Subcutaneous abdominal adipose tissue (tissue), 5 donors: ENCODE data around the gene NDUFB7.
"Not testable (repeated sequence)": the region's sequence is repeated elsewhere in the genome, so short reads cannot be mapped to it uniquely, and the experiment has no call there.

Experiments used
- H3K27ac ChIP-seq: one replicate; pipeline ENCODE4 v1.7.0; 2013; ENCODE audit warnings: low read depth, mild to moderate bottlenecking, inconsistent platforms, low read length, moderate library complexity
- H3K27me3 ChIP-seq, 5 donors: one replicate each; pipeline ENCODE4 v1.7.0; 2013; ENCODE audit warnings: low read length in 5 of 5, inconsistent platforms in 1 of 5; ENCODE audit not compliant: control insufficient read depth in 5 of 5, insufficient read depth in 4 of 5
- H3K36me3 ChIP-seq, 5 donors: one replicate each; pipeline ENCODE4 v1.7.0; 2013; ENCODE audit warnings: low read length in 5 of 5; ENCODE audit not compliant: control insufficient read depth in 5 of 5, insufficient read depth in 5 of 5
- H3K4me1 ChIP-seq, 5 donors: one replicate each; pipeline ENCODE4 v1.7.0; 2013; ENCODE audit warnings: low read length in 5 of 5, mild to moderate bottlenecking in 3 of 5, moderate library complexity in 1 of 5; ENCODE audit not compliant: control insufficient read depth in 5 of 5, insufficient read depth in 5 of 5
- H3K4me3 ChIP-seq, 5 donors: one replicate each; pipeline ENCODE4 v1.7.0; 2013; ENCODE audit warnings: low read length in 5 of 5, low read depth in 1 of 5
- H3K9ac ChIP-seq, 5 donors: one replicate each; pipeline ENCODE4 v1.7.0; 2013; ENCODE audit warnings: low read length in 5 of 5, mild to moderate bottlenecking in 4 of 5, moderate library complexity in 3 of 5
- H3K9me3 ChIP-seq, 5 donors: one replicate each; pipeline ENCODE4 v1.7.0; 2013; ENCODE audit warnings: low read length in 5 of 5; ENCODE audit not compliant: control insufficient read depth in 5 of 5
- donor health status: healthy.
- donor health status: healthy.
- donor health status: healthy.
- donor health status: healthy.
- donor health status: healthy.

NDUFB7 gene

GRCh38 chr19:14576363-14576762 lies 4.5 kb upstream of the NDUFB7 start:
- Histone ChIP-seq H3K9me3 (no peaks in the 10 kb centered on the region), H3K27ac (no peak overlapping the region), H3K4me1 (peaks cover 0 to 12% (median 8%) of the 10 kb centered on the region in 5 donors), H3K4me3 (no peak overlapping the region), H3K9ac (no peak overlapping the region), H3K36me3 (no peaks in the 10 kb centered on the region), H3K27me3 (no peaks in the 10 kb centered on the region)

DNA sequence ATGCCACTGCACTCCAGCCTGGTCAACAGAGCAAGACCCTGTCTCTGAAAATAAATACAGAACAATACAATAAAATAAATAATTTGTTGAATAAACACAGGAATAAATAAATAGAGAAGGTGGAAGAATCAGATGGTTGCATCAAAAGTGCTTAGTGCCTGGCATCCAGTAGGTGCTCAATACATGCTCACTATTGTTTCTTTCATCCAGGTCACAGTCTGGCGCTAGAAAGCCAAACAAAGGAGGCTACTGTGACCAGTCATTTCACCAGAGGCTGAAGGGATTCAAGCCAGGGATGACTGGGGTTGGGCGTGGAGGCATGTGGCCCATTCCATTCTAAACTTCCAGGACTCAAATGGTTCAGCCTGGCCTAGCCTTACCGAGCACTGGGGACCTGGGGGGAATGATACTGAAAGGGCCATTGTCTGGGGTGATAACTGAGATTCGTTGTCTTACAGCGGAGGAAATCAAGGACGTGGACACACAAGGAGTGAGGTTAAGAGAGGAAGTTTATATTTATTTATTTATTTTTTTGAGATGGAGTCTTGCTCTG lies 3.6 kb upstream of the NDUFB7 start:
- Histone ChIP-seq H3K36me3 (no peaks in the 10 kb centered on the region), H3K27ac (no peak overlapping the region), H3K9me3 (no peaks in the 10 kb centered on the region), H3K4me3 (no peak overlapping the region), H3K4me1 (peaks cover 4 to 21% (median 16%) of the 10 kb centered on the region in 5 donors), H3K9ac (no peak overlapping the region), H3K27me3 (no peaks in the 10 kb centered on the region)

DNA sequence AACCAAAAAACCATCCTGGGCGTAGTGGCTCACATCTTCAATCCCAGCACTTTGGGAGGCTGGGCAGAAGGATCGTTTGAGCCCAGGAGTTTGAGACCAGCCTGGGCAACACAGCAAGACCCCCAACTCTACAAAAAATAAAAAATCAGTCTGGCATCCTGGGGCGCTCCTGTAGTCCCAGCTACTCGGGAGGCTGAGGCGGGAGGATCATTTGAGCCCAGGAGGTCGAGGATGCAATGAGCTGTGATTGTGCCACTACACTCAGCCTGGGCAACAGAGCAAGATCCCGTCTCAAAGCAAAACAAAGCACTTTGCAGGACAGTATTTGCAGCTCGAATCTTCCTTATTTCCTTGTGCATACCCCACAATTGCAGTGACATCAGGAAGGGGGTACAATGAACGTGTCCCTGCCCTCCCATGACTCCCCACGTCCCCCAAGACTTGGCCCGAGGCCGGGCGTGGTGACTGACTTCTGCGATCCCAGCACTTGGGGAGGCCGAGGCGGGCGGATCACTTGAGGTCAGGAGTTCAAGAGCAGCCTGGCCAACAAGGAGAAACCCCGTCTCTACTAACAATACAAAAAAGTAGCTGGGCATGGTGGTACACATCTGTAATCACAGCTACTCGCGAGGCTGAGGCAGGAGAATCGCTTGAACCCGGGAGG lies 870 bp downstream of the NDUFB7 start:
- Histone ChIP-seq H3K9me3 (no peaks in the 10 kb centered on the region), H3K27me3 (no peaks in the 10 kb centered on the region), H3K4me3 (peak overlapping the region; percentile 96 to 100 (median 97)), H3K36me3 (peaks cover 0 to 24% (median 21%) of the 10 kb centered on the region in 5 donors), H3K9ac (peak overlapping the region; percentile 66 to 96 (median 93)), H3K27ac (peak overlapping the region; percentile 84), H3K4me1 (peaks cover 4 to 32% (median 23%) of the 10 kb centered on the region in 5 donors)

- Histone ChIP-seq H3K27ac (no peak overlapping the region), H3K27me3 (no peaks in the 10 kb centered on the region), H3K9ac (no peak overlapping the region), H3K4me1 (peaks cover 4 to 43% (median 38%) of the 10 kb centered on the region in 5 donors), H3K9me3 (no peaks in the 10 kb centered on the region), H3K36me3 (peaks cover 0 to 48% (median 38%) of the 10 kb centered on the region in 5 donors), H3K4me3 (no peak overlapping the region)
Observed at GRCh38 chr19:14567079-14567478, 4.8 kb downstream of the NDUFB7 start.

GRCh38 chr19:14566712-14567077 lies 5.2 kb downstream of the NDUFB7 start:
- Histone ChIP-seq H3K4me3 (no peak overlapping the region), H3K36me3 (peaks cover 0 to 48% (median 38%) of the 10 kb centered on the region in 5 donors), H3K27ac (no peak overlapping the region), H3K4me1 (peaks cover 4 to 46% (median 40%) of the 10 kb centered on the region in 5 donors), H3K9me3 (no peaks in the 10 kb centered on the region), H3K9ac (no peak overlapping the region), H3K27me3 (no peaks in the 10 kb centered on the region)

GRCh38 chr19:14565765-14566711 lies 5.8 kb downstream of the NDUFB7 start:
- peaks cover 5 to 46% (median 41%) of the 10 kb centered on the region in 5 donors for H3K4me1 ChIP-seq
- H3K9ac ChIP-seq: no peak overlapping the region
- H3K36me3 ChIP-seq: peaks cover 0 to 48% (median 38%) of the 10 kb centered on the region in 5 donors
- H3K4me3 ChIP-seq: no peak overlapping the region
- no peaks in the 10 kb centered on the region for H3K9me3 ChIP-seq
- no peak overlapping the region for H3K27ac ChIP-seq
- no peaks in the 10 kb centered on the region for H3K27me3 ChIP-seq

DNA sequence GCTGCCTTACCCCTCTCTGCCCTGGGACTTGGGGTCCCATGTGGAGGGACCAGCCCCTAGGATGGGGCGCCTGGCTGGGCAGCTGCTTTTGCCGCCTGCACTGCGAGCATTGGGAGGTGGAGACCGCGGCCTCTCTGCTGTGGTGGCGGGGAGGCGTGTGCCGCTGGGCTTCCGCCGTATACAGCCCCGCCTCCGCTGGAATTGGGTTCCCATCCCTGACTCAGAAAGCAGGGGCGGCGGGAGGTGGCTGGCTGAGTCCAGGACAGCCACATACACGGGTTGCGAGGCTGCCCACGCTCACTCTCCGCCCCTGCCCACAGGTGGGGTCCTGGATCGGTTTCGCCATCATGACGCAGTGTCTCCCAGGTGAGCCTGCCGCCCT lies 6.6 kb downstream of the NDUFB7 start:
- Histone ChIP-seq H3K9me3 (no peaks in the 10 kb centered on the region), H3K36me3 (peaks cover 0 to 48% (median 38%) of the 10 kb centered on the region in 5 donors), H3K4me1 (peaks cover 8 to 47% (median 41%) of the 10 kb centered on the region in 5 donors), H3K27ac (no peak overlapping the region), H3K27me3 (no peaks in the 10 kb centered on the region), H3K4me3 (no peak overlapping the region), H3K9ac (no peak overlapping the region)

DNA sequence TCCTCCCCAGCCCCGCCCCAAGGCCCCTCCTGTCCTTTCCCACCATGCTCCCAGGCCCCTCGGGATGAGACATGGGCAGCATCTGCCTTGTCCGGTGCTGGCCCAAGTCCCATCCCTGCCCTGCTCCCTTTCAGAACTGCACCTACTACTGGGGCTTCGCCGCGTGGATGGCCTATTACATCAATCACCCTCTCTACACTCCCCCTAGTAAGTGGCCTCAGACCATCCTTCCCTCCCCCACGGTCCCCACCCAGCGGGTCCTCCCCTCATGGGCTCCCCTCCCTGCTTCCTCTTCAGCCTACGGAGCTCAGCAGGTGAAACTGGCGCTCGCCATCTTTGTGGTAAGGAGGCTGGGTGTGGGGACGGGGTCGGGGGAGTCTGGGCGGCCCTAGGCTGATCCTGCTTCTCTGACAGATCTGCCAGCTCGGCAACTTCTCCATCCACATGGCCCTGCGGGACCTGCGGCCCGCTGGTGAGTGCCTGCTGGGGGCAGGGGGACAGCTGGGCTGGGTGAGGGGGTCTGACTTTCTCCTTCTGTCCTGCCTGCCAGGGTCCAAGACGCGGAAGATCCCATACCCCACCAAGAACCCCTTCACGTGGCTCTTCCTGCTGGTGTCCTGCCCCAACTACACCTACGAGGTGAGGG lies 7.1 kb downstream of the NDUFB7 start:
- not testable (repeated sequence) for H3K27me3 ChIP-seq, H3K9me3 ChIP-seq, H3K4me3 ChIP-seq, H3K9ac ChIP-seq, H3K27ac ChIP-seq
- H3K36me3 ChIP-seq: peaks cover 0 to 48% (median 38%) of the 10 kb centered on the region in 5 donors
- peaks cover 10 to 51% (median 45%) of the 10 kb centered on the region in 5 donors for H3K4me1 ChIP-seq

GRCh38 chr19:14563989-14564651 lies 7.7 kb downstream of the NDUFB7 start:
- Histone ChIP-seq H3K4me3 (no peak overlapping the region), H3K9me3 (no peaks in the 10 kb centered on the region), H3K27ac (no peak overlapping the region), H3K4me1 (peaks cover 10 to 47% (median 43%) of the 10 kb centered on the region in 5 donors), H3K9ac (no peak overlapping the region), H3K27me3 (no peaks in the 10 kb centered on the region), H3K36me3 (peaks cover 0 to 43% (median 34%) of the 10 kb centered on the region in 5 donors)
